ENCODE results near the gene PTPRH. TPM values are rescaled to one million over a fixed set of nuclear protein-coding genes. Genes with fewer than 3 reads are reported as not detected.

The PTPRH gene
- total RNA-seq: 10 to 100 TPM; 36.8 to 97.9 (median 53.8) TPM
- 10 to 100 TPM in 2 of 3 donors, 1 to 10 TPM in 1; 6.5 to 31.7 (median 14.9) TPM for polyA plus RNA-seq
- long read RNA-seq, donor 1: 0 reads
- long read RNA-seq, donor 2: 0 reads

GRCh38 chr19:55208880-55209692 is at the start of gene PTPRH:
TSS of gene PTPRH (minus strand) at chr19:55209501. CDS start at chr19:55209433, 68 bp downstream.
- peak within 1 kb of the TSS in 6 of 8 donors; percentile 63 to 84 (median 78) for H3K27ac ChIP-seq
- H3K9me3 ChIP-seq: peaks cover 0 to 23% (median 15%) of the 10 kb centered on the region in 8 donors
- peak within 1 kb of the TSS in 7 of 8 donors; percentile 6 to 56 (median 33) for H3K4me3 ChIP-seq
- intact Hi-C loops (cut with DNase I; ENCODE audit: low total_unique reads): no loop called here
- H3K27me3 ChIP-seq (replicated peaks in 1 of 7): peaks cover 0 to 59% (median 0%) of the 10 kb centered on the region in 7 donors
- TF ChIP-seq POLR2AphosphoS5 (IDR thresholded peaks at IDR 0.05) (peak; percentile 32 to 56 (median 46)), POLR2A (IDR thresholded peaks at IDR 0.05) (no peak)
- H3K4me1 ChIP-seq: peaks cover 0 to 31% (median 1%) of the 10 kb centered on the region in 6 donors
- DNase-seq: no peak
- peaks cover 0 to 7% (median 0%) of the 10 kb centered on the region in 6 donors for H3K36me3 ChIP-seq
- WGBS, 5 donors: 42 to 54% (median 44%) methylated on average over 9 to 17 of the region's 18 CpGs

DNA sequence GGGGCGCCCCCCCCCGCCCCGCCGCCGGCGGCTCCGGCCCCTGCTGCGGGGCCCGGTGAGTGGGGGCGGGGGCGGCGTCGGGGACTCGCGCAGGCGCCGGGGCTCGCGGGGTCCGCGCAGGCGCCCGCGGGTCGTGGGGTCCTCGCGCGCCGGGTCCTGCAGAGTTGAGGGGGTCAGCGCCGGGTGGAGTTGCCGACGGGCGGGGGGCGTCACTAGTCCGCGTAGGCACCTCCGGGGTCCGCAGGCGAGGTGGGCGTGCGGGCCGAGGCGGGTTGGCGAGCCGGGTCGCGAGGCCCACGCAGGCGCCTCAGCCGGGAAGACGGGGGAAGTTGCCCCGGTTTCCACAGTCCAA is 49.2 kb upstream of the PTPRH start:
- Histone ChIP-seq H3K4me1 (peaks cover 40 to 62% (median 56%) of the 10 kb centered on the region in 6 donors), H3K36me3 (peaks cover 0 to 11% (median 0%) of the 10 kb centered on the region in 6 donors), H3K27me3 (replicated peaks in 1 of 7) (no peaks in the 10 kb centered on the region), H3K27ac (peak overlapping the region; percentile 78 to 98 (median 96)), H3K4me3 (peak overlapping the region; percentile 79 to 96 (median 90)), H3K9me3 (no peaks in the 10 kb centered on the region)
- DNase-seq: no peak
- TF ChIP-seq CTCF (IDR thresholded peaks at IDR 0.05 in 8 of 11, conservative IDR thresholded peaks at IDR 0.05 in 3 of 11) (no peak), POLR2AphosphoS5 (IDR thresholded peaks at IDR 0.05) (no peak), POLR2A (IDR thresholded peaks at IDR 0.05) (no peak)
- WGBS, 5 donors: 0 to 1% (median 1%) methylated on average over 1 to 53 of the region's 53 CpGs
- intact Hi-C loops (cut with DNase I; ENCODE audit: low total_unique reads): loop anchor here (10.0 kb wide), 1 partner anchor 74 kb away; the partner anchor contains the start of gene SYT5

- Histone ChIP-seq H3K4me1 (peaks cover 47 to 69% (median 63%) of the 10 kb centered on the region in 6 donors), H3K36me3 (peaks cover 0 to 11% (median 0%) of the 10 kb centered on the region in 6 donors), H3K9me3 (no peaks in the 10 kb centered on the region), H3K27ac (peak overlapping the region; percentile 78 to 98 (median 96)), H3K4me3 (peak overlapping the region; percentile 79 to 96 (median 90)), H3K27me3 (replicated peaks in 1 of 7) (no peaks in the 10 kb centered on the region)
- TF ChIP-seq POLR2AphosphoS5 (IDR thresholded peaks at IDR 0.05): peak in 1 of 3 donors; percentile 23
- no peak for TF ChIP-seq CTCF (IDR thresholded peaks at IDR 0.05 in 8 of 11, conservative IDR thresholded peaks at IDR 0.05 in 3 of 11)
- WGBS, 5 donors: 0 to 1% (median 1%) methylated on average over 46 to 51 of the region's 51 CpGs
- intact Hi-C loops (cut with DNase I; ENCODE audit: low total_unique reads): loop anchor here (10.0 kb wide), 1 partner anchor 73 kb away; the partner anchor contains the start of gene SYT5
- DNase-seq: peak; percentile 83
These were observed 48.4 kb upstream of the PTPRH start for GRCh38 chr19:55257461-55258420.

Data from spleen (tissue), 13 donors.